ENCODE data around the gene GARNL3.

- no peak for TF ChIP-seq POLR2AphosphoS5 (IDR thresholded peaks at IDR 0.05)
- TF ChIP-seq, protein P1, sequence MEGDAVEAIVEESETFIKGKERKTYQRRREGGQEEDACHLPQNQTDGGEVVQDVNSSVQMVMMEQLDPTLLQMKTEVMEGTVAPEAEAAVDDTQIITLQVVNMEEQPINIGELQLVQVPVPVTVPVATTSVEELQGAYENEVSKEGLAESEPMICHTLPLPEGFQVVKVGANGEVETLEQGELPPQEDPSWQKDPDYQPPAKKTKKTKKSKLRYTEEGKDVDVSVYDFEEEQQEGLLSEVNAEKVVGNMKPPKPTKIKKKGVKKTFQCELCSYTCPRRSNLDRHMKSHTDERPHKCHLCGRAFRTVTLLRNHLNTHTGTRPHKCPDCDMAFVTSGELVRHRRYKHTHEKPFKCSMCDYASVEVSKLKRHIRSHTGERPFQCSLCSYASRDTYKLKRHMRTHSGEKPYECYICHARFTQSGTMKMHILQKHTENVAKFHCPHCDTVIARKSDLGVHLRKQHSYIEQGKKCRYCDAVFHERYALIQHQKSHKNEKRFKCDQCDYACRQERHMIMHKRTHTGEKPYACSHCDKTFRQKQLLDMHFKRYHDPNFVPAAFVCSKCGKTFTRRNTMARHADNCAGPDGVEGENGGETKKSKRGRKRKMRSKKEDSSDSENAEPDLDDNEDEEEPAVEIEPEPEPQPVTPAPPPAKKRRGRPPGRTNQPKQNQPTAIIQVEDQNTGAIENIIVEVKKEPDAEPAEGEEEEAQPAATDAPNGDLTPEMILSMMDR (IDR thresholded peaks at IDR 0.05; ENCODE audit: poor library complexity, severe bottlenecking) = no peak
- no peak for TF ChIP-seq EZH2 (IDR thresholded peaks at IDR 0.05; ENCODE audit: borderline replicate concordance, insufficient read depth, low read length, poor library complexity, severe bottlenecking)
- no peak for TF ChIP-seq MXI1 (conservative IDR thresholded peaks at IDR 0.05; ENCODE audit: poor library complexity, severe bottlenecking)
- no peak for TF ChIP-seq TAF1 (IDR thresholded peaks at IDR 0.05; ENCODE audit: low read depth)
- no peak for TF ChIP-seq EP300 (conservative IDR thresholded peaks at IDR 0.05; ENCODE audit: poor library complexity, severe bottlenecking)
Observed at GRCh38 chr9:127438394-127438793, 173.8 kb downstream of the GARNL3 start.

Measured in neural cell (in vitro differentiated cells).